GM19328 (cell line): ENCODE data around the gene NSFL1C.
A peak's percentile ranks its signal among the peaks of the same experiment; 100 is the strongest.

Experiments used
- ATAC-seq: cut with Tn5 transposase; IDR thresholded peaks from one replicate; pipeline ENCODE4 v1.9.1; 2021; ENCODE audit warnings: mild to moderate bottlenecking, moderate library complexity; ENCODE audit not compliant: unreplicated experiment

The NSFL1C gene

GRCh38 chr20:1462834-1463233 lies 3.8 kb downstream of the NSFL1C start:
- ATAC-seq, result no peak

GRCh38 chr20:1462001-1462400 lies 4.6 kb downstream of the NSFL1C start:
- no peak for ATAC-seq

DNA sequence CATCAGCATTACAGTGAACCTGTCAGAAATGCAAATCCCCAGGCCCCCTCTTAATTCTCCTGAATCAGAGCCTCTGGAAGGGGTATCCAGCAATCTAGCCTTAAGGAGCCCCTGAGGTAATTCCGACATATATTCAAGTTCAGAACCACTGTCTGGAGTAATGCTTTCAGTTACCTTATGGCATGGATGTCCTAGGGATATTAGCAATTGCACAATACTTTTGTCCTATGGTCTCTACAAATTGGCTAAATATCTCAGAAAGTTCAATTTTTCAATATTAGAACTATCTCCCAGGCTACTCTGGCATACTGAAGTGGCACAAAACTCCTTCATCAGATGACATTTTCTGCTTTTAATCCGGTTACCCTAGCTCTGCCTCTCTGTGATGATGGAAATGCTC lies 6.4 kb downstream of the NSFL1C start:
- ATAC-seq, result no peak

- no peak for ATAC-seq
Measured at GRCh38 chr20:1457992-1458391, 8.7 kb downstream of the NSFL1C start.

- no peak for ATAC-seq
Measured at GRCh38 chr20:1456300-1456699, 10.3 kb downstream of the NSFL1C start.

DNA sequence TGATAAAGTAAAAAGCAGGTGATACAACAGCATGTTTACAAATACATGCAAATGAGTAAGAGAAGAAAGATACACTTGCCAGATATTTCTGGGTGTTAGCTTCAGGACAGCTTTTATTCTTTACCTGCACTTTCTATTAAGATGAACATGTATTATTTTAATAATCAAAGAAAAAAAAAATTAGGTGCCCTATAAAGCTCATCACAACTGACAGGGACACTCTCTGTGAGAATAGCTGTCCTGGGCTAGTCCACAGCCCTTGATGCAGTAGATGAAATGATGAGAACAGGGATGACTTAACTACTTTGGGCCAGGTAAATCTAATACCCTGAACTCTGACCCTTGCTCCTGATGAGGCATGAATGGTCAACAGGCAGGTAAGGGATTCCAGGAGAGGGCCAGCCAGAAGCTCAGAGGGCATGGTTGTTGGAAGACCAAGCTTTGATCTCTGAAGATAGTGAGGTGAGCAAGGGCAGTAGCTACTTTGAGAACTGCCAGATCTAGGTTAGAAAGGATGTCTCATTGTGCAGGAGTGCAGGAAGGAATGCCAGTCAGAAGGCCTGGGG lies 15.6 kb downstream of the NSFL1C start:
- no peak for ATAC-seq

- ATAC-seq, result no peak
Measured at GRCh38 chr20:1449370-1449769, 17.3 kb downstream of the NSFL1C start.

GRCh38 chr20:1448081-1448620 lies 18.5 kb downstream of the NSFL1C start:
- no peak for ATAC-seq

DNA sequence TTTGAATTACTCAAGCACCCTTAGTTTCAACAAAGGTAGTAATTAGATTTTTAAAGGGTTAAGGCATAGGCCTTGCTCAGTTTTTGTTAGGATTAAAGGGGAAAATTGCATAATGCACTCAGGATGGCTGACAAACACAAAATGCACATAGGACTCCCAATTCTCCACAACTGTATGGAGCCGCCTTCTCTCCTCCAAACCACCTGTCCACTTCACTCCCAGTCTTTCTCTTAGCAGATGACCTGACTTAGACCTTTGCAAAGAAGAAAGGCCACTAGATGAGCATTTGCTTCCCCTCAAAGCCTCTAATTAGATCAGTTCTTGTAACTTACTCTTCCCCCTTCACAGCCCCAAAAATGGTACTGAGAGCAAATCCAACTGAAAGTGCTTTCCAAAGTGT lies 20.1 kb downstream of the NSFL1C start:
- ATAC-seq, result no peak

DNA sequence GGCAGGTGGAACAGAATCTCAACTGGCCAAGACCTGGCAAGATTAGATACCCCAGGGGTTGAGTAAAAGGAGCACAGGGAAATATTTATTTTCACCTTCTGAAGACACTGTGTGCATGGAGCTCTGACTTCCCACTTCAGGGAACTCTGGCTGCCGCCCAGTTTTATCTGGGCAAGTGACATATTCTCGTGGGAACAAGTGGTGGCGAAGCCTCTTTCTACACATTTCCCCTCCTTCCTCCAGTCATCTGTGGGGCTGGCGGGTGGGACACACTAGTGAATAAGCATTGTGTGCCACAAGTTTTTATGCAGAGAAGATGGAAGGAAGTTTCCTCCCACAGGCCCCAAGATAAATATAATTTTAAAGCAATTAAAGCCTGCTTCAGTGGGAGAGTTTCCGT lies 23.6 kb downstream of the NSFL1C start:
- ATAC-seq, result no peak

GRCh38 chr20:1442304-1442703 lies 24.3 kb downstream of the NSFL1C start:
- no peak for ATAC-seq

- ATAC-seq, result no peak
Measured at GRCh38 chr20:1441133-1441532, 25.5 kb downstream of the NSFL1C start.

- no peak for ATAC-seq
Measured at GRCh38 chr20:1440024-1440423, 26.6 kb downstream of the NSFL1C start.

- no peak for ATAC-seq
Measured at GRCh38 chr20:1438361-1438760, 28.3 kb downstream of the NSFL1C start.

GRCh38 chr20:1437235-1437904 lies 29.3 kb downstream of the NSFL1C start:
- ATAC-seq, result no peak

GRCh38 chr20:1436263-1436662 lies 30.4 kb downstream of the NSFL1C start:
- no peak for ATAC-seq

GRCh38 chr20:1435337-1435699 lies 31.3 kb downstream of the NSFL1C start:
- ATAC-seq, result no peak

GRCh38 chr20:1434571-1435336 lies 31.9 kb downstream of the NSFL1C start:
- peak; percentile 89 for ATAC-seq

- ATAC-seq, result no peak
Measured at GRCh38 chr20:1431158-1431557, 35.5 kb downstream of the NSFL1C start.

GRCh38 chr20:1430004-1430451 lies 36.6 kb downstream of the NSFL1C start:
- ATAC-seq, result no peak

DNA sequence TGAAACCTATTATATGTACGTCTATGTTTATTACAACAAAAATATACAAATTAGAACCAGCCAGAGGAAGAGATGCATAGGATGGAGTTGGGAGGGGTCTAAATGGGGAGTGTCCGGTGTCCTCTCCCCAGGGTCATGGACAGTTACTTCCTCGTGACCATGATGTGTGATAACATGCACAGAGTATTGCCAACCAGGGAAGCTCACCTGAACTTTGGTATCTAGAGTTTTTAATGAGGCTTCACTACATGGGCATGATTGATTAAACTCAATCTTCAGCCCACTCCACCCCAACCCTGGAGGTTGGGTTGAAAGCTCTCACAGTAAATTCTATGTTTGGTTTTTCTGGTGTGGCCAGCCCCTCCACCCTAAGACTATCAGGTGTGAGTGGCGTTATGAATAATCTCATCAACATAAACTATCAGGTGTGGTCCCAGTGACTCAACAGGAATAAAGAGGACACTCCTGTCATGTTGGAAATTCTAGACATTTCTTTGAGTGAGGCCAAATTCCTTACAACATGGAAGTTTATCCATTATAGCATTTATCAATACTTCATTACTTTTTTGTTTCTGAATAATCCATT lies 37.4 kb downstream of the NSFL1C start:
- ATAC-seq, result no peak
